ENCODE results near the gene RND1. TPM values are rescaled to one million over a fixed set of nuclear protein-coding genes. Genes with fewer than 3 reads are reported as not detected.

Gene RND1
- total RNA-seq, 1 donor from 2014 or later: 5.9 TPM

DNA sequence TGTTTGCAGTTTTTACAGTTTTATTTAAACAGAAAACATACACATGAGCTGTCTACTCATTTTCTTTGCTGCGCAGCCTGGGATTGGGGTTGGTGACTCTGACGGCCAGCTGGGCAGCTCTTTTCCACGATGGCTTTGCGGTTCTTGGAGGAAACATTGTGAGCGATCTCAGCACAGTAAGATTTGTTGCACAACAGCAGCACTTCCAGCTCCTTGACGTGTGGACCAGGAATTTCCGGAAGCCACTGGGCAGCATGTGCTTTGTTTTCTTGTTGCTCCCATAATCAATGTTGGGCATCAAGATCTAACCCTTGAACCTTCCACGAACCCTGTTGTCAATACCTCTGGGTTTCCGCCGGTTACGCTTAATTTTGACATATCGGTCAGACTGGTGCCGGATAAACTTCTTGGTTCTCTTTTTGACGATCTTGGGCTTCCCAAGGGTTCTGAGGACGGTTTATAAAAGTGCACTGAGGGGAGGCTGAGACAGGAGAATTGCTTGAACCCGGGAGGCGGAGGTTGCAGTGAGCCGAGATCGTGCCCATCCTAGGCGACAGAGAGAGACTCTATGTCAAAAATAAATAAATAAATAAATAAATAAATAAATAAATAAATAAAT lies 37.8 kb upstream of the RND1 start:
- no peak overlapping the region for H3K27ac ChIP-seq
- DNase-seq: peak; percentile 56
- peak in 1 of 2 donors; percentile 39 for ATAC-seq
- TF ChIP-seq, protein P1, sequence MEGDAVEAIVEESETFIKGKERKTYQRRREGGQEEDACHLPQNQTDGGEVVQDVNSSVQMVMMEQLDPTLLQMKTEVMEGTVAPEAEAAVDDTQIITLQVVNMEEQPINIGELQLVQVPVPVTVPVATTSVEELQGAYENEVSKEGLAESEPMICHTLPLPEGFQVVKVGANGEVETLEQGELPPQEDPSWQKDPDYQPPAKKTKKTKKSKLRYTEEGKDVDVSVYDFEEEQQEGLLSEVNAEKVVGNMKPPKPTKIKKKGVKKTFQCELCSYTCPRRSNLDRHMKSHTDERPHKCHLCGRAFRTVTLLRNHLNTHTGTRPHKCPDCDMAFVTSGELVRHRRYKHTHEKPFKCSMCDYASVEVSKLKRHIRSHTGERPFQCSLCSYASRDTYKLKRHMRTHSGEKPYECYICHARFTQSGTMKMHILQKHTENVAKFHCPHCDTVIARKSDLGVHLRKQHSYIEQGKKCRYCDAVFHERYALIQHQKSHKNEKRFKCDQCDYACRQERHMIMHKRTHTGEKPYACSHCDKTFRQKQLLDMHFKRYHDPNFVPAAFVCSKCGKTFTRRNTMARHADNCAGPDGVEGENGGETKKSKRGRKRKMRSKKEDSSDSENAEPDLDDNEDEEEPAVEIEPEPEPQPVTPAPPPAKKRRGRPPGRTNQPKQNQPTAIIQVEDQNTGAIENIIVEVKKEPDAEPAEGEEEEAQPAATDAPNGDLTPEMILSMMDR (IDR thresholded peaks at IDR 0.05): no peak
- H3K36me3 ChIP-seq: no peaks in the 10 kb centered on the region
- intact Hi-C loops (cut with DNase I): no loop called here
- H3K9me3 ChIP-seq: no peaks in the 10 kb centered on the region
- H3K4me3 ChIP-seq: peak overlapping the region; percentile 54
- no peaks in the 10 kb centered on the region for H3K27me3 ChIP-seq (ENCODE audit: low read depth)
- peaks cover 13% of the 10 kb centered on the region for H3K4me1 ChIP-seq

DNA sequence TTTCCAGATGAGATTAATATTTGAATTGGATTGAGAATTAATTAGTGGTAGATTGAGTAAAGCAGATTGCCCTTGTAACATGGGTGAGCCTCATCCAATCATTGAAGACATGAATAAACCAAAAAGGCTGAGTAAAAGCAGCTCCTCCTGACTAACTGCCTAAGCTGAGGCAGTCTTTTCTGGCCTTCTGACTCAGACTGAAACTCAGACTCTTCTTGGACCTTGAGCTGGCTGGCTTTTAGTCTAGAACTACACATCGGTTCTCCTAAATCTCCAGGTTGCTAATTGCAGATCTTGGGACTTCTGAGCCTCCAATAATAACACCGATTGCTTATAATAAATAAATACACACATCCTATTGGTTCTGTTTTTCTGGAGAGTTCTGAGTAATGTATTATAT lies 35.6 kb upstream of the RND1 start:
- ATAC-seq: no peak
- Histone ChIP-seq H3K36me3 (no peaks in the 10 kb centered on the region), H3K4me1 (peaks cover 13% of the 10 kb centered on the region), H3K27me3 (ENCODE audit: low read depth) (peaks cover 4% of the 10 kb centered on the region), H3K27ac (no peak overlapping the region), H3K9me3 (no peaks in the 10 kb centered on the region), H3K4me3 (no peak overlapping the region)
- TF ChIP-seq, protein P1 (IDR thresholded peaks at IDR 0.05): no peak
- no peak for DNase-seq
- intact Hi-C loops (cut with DNase I): no loop called here

DNA sequence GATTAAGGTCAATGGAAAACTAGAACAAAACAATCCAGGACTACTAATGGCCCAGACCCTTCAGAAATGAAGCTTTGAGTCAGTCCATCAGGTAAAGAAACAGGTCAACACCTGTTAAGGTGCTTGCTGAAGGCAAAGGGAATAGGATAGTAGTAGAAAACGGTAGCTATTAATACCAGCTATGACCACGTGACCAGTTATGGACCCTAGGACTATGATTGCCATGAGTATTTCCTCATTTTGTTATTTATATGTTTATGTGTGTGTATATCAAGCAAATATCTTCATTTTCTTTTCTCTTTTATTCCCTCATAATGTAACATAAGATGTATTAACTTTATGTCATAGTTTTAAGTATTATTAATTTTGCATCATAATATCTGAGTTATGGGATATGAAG lies 34.0 kb upstream of the RND1 start:
- intact Hi-C loops (cut with DNase I): no loop called here
- DNase-seq (no peak), ATAC-seq (no peak)
- H3K36me3 ChIP-seq: no peaks in the 10 kb centered on the region
- TF ChIP-seq, protein P1 (IDR thresholded peaks at IDR 0.05): no peak
- no peak overlapping the region for H3K27ac ChIP-seq
- peaks cover 7% of the 10 kb centered on the region for H3K27me3 ChIP-seq (ENCODE audit: low read depth)
- no peak overlapping the region for H3K4me3 ChIP-seq
- H3K4me1 ChIP-seq: peaks cover 13% of the 10 kb centered on the region
- H3K9me3 ChIP-seq: no peaks in the 10 kb centered on the region

DNA sequence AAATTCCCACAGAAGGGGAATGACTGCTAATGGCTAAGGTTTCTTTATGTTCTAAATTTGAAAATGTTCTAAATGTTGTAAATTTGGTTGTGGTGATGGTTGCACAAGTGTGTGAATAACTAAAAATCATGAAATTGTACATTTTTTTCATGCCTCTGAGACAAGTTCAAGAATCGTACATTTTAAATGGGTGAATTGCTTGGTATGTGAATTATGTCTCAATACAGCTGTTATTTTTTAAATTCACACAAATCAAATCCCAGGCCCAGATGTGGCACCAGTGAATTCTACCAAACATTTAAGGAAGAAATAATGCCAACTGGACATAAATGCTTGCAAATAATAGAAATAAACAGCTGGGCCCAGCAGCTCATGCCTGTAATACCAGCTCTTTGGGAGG lies 28.6 kb upstream of the RND1 start:
- intact Hi-C loops (cut with DNase I): no loop called here
- Histone ChIP-seq H3K27ac (no peak overlapping the region), H3K4me1 (peaks cover 11% of the 10 kb centered on the region), H3K27me3 (ENCODE audit: low read depth) (peaks cover 19% of the 10 kb centered on the region), H3K4me3 (no peak overlapping the region), H3K36me3 (no peaks in the 10 kb centered on the region), H3K9me3 (no peaks in the 10 kb centered on the region)
- DNase-seq (no peak), ATAC-seq (no peak)
- TF ChIP-seq, protein P1 (IDR thresholded peaks at IDR 0.05): no peak

DNA sequence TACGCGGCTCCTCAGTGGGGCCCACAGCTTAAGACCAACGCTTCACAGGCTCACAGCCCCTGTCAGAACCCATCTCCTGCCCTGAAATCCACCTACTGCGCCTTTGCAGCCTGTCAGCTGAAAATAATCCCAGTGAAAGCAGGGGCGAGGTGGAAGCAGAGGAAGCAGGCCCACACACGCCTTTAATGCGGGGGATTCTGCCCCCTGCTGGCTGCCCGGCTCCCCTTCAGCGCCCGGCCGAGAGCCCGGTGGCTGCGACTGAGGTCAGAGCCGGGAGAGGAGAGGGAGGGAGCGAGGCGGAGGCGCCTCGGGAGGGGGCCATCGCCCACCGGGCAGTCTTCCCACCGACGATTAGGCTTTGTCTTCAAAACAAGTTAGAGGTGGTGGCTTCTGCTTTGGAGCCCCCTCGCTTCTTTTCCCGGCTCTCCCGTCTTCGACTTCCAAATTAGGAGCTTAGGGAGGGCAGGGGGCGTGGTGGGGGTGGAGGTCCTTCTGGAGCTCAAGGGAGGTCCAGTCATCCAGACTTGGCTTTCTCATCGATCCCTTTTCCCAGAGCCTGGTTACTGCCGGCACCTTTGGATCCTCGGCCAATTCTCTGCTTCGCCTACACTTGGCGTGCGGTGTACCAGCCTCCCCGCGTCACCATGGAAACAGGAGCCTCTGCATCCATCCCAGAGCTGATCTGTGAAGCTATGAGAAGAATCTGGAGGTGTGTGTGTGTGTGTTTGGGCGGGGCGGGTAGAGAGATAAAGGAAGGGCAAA lies 25.2 kb upstream of the RND1 start:
- ATAC-seq: peak; percentile 93 to 94
- H3K9me3 ChIP-seq: no peaks in the 10 kb centered on the region
- peak overlapping the region; percentile 41 for H3K4me3 ChIP-seq

More for the DNA sequence above, 25.2 kb upstream of the RND1 start:
- peak; percentile 83 for DNase-seq
- intact Hi-C loops (cut with DNase I): no loop called here
- Histone ChIP-seq H3K27ac (no peak overlapping the region), H3K27me3 (ENCODE audit: low read depth) (peaks cover 12% of the 10 kb centered on the region), H3K36me3 (no peaks in the 10 kb centered on the region), H3K4me1 (peaks cover 11% of the 10 kb centered on the region)
- TF ChIP-seq, protein P1 (IDR thresholded peaks at IDR 0.05): peak; percentile 96

All from lower lobe of right lung (tissue), 2 donors.